Testis (tissue), 3 donors: ENCODE data around the gene IL17A. TPM values are rescaled to one million over a fixed set of nuclear protein-coding genes. Genes with fewer than 3 reads are reported as not detected.

Source experiments
- DNase-seq: peaks from one replicate; pipeline ENCODE4 v3.0.0-alpha.2; 2019
- H3K27ac ChIP-seq, 2 donors: fragments of 200-600 bp; sonication (generic); one replicate each; pipeline ENCODE4 v1.5.1; 2019
- H3K27me3 ChIP-seq: fragments of 200-600 bp; sonication (generic); one replicate; pipeline ENCODE4 v1.5.1; 2019
- H3K36me3 ChIP-seq: fragments of 200-600 bp; sonication (generic); one replicate; pipeline ENCODE4 v1.5.1; 2017; ENCODE audit warnings: low read depth; ENCODE audit errors: missing control alignments
- H3K4me1 ChIP-seq: fragments of 200-600 bp; sonication (generic); one replicate; pipeline ENCODE4 v1.5.1; 2019
- H3K4me3 ChIP-seq, 2 donors: fragments of 200-600 bp; sonication (generic); one replicate each; pipeline ENCODE4 v1.5.1; 2017 to 2019
- H3K9me3 ChIP-seq: fragments of 200-600 bp; sonication (generic); one replicate; pipeline ENCODE4 v1.5.1; 2017
- CTCF ChIP-seq, 3 experiments: fragments of 450-650 bp in 2 of 3; fragments of 200-600 bp in 1 of 3; sonication (generic) in 1 of 3; IDR thresholded peaks; one replicate each; pipeline ENCODE4 v1.5.1; 2016 to 2019; ENCODE audit warnings: antibody characterized with exemption in 3 of 3, mild to moderate bottlenecking in 2 of 3, moderate library complexity in 1 of 3
- POLR2A ChIP-seq: fragments of 450-650 bp; IDR thresholded peaks from one replicate; pipeline ENCODE4 v1.6.1; 2017; ENCODE audit warnings: antibody characterized with exemption, mild to moderate bottlenecking, moderate library complexity
- WGBS, 2 donors: methylation state at CpG; one replicate each; pipeline ENCODE4 v1.1.5; 2018; 5-methylcytosine and 5-hydroxymethylcytosine counted together
- intact Hi-C: fragments of 100-400 bp; cut with DNase I; formaldehyde crosslinking; loops from one replicate; pipeline ENCODE4 v1.15.1; 2023; ENCODE audit warnings: low total_unique reads
- polyA plus RNA-seq: library from polyadenylated mRNA; stranded (reverse); fragments of 350-450 nt; fragmentation: Illumina TruSeq; extraction: RNeasy Lipid Tissue Mini Kit (QIAGEN cat#74804); gene quantifications from one replicate; pipeline ENCODE4 v1.2.3, GENCODE V29; 2014; ENCODE audit warnings: low read depth, low replicate concordance; ENCODE audit not compliant: insufficient read depth
- total RNA-seq, 2 donors: library from RNA; depleted of rRNA; stranded (reverse); fragments of >200 nt; gene quantifications; one replicate each; pipeline ENCODE4 v1.2.3, GENCODE V29; 2016

The IL17A gene
- total and polyA plus RNA-seq, 3 donors from 2014 or later, result not detected

- DNase-seq, result no peak
- WGBS, 2 donors, result 78 to 85% methylated on average over 2 of the region's 2 CpGs
- Histone ChIP-seq H3K4me3 (no peak overlapping the region), H3K27me3 (no peaks in the 10 kb centered on the region), H3K27ac (no peak overlapping the region), H3K9me3 (no peaks in the 10 kb centered on the region), H3K36me3 (no peaks in the 10 kb centered on the region), H3K4me1 (no peaks in the 10 kb centered on the region)
- intact Hi-C loops, result no loop called here
- TF ChIP-seq POLR2A (no peak), CTCF (IDR thresholded peaks at IDR 0.05) (no peak)
Observed at GRCh38 chr6:52209770-52210169, 23.6 kb downstream of the IL17A start.

DNA sequence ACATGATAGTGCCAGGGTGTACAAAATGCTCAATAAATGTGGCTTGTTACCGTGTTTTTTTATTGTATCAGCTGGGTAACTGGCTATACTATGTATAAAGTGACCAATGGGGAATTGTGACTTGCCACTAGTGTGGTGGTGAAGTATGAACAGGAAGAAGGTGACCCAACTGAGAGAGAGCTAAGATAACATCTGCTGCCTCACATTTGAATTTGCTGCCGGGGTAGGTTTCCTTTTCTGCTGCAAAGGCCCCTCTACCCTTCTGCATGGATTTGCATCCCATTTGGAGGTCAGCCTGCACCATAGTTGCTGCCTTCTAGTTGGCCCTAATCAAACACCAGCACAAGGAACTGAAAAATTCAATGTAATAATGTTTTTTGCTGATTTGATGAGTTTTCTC is 24.1 kb downstream of the IL17A start:
- intact Hi-C loops, result no loop called here
- WGBS, 2 donors, result 79 to 88% methylated on average over 2 of the region's 2 CpGs
- no peaks in the 10 kb centered on the region for H3K36me3 ChIP-seq
- TF ChIP-seq POLR2A, result no peak
- TF ChIP-seq CTCF (IDR thresholded peaks at IDR 0.05), result no peak
- H3K27me3 ChIP-seq, result no peaks in the 10 kb centered on the region
- H3K4me1 ChIP-seq, result no peaks in the 10 kb centered on the region
- H3K4me3 ChIP-seq, result no peak overlapping the region
- H3K27ac ChIP-seq, result no peak overlapping the region
- no peak for DNase-seq
- H3K9me3 ChIP-seq, result no peaks in the 10 kb centered on the region

GRCh38 chr6:52213127-52213526 is 27.0 kb downstream of the IL17A start:
- no peak overlapping the region for H3K27ac ChIP-seq
- no peak overlapping the region for H3K4me3 ChIP-seq
- intact Hi-C loops, result no loop called here
- no peaks in the 10 kb centered on the region for H3K27me3 ChIP-seq
- no peaks in the 10 kb centered on the region for H3K9me3 ChIP-seq
- H3K36me3 ChIP-seq, result no peaks in the 10 kb centered on the region
- H3K4me1 ChIP-seq, result no peaks in the 10 kb centered on the region
- no peak for DNase-seq
- no peak for TF ChIP-seq CTCF (IDR thresholded peaks at IDR 0.05)
- WGBS, 2 donors, result 72 to 76% methylated on average over 2 of the region's 2 CpGs

DNA sequence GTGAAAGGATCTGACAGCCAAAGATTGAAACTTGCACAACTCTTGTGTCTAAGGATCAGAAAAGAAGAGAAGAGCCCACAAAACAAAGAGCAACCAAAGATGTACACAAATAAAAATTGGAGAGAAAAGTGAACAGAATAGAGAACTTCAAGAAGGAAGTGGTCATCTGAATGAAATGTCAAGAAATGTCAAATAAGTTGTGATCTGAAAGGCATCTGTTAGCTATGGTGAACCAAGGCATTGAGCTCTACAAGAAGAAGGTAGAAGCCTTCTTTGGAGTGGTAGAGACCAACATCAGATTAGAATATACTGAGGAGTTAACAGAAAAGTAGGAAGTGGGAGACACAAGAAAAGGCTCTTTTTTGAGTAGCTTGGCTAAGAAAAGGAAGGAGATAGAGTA is 29.6 kb downstream of the IL17A start:
- no peaks in the 10 kb centered on the region for H3K9me3 ChIP-seq
- H3K27me3 ChIP-seq, result no peaks in the 10 kb centered on the region
- no peak overlapping the region for H3K4me3 ChIP-seq
- TF ChIP-seq CTCF (IDR thresholded peaks at IDR 0.05), result no peak
- TF ChIP-seq POLR2A, result no peak
- no peaks in the 10 kb centered on the region for H3K36me3 ChIP-seq
- no peak for DNase-seq
- H3K27ac ChIP-seq, result no peak overlapping the region
- no peaks in the 10 kb centered on the region for H3K4me1 ChIP-seq
- intact Hi-C loops, result no loop called here

DNA sequence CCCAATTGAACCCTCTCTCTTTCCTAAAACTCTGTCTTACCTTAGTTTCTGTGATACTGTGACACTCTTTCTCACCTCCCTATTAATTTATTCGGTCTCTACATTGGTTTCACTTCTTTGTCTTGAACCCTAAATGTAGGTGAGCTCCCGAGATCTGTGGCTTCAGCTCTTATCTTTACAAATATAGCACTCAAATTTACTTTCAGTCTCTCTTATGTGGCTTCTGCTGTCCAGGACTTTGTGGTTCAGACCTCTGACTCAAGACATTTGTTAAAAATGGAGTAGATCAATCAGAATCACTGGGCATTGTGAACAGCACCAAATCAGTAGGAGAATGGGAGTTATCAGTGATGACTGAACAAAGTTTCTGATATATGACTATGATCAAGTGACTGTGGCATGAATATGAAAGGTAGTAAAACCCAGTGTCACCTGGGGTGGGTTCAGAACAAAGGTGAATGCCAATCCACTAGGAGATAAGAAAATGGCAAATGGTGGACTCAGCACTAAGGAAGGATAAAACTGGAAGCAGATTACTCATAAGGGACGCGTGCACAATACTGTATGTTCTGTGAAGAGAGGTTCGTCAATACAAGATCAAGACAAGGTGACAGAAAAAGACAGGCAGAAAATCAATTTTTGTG is 30.9 kb downstream of the IL17A start:
- Histone ChIP-seq H3K27me3 (no peaks in the 10 kb centered on the region), H3K4me3 (no peak overlapping the region), H3K36me3 (no peaks in the 10 kb centered on the region), H3K4me1 (no peaks in the 10 kb centered on the region), H3K9me3 (no peaks in the 10 kb centered on the region), H3K27ac (no peak overlapping the region)
- TF ChIP-seq POLR2A (no peak), CTCF (IDR thresholded peaks at IDR 0.05) (no peak)
- intact Hi-C loops, result no loop called here
- 90 to 92% methylated on average over 5 of the region's 5 CpGs for WGBS, 2 donors
- no peak for DNase-seq
